Neural cell (in vitro differentiated cells): ENCODE measurements around the gene MYO10. TPM values are rescaled to one million over a fixed set of nuclear protein-coding genes. Genes with fewer than 3 reads are reported as not detected.

ENCODE experiments used
- H2AFZ ChIP-seq: fragments of 200-600, 300-800 bp; sonication (generic), shearing (Covaris generic); 2 replicates; pipeline ENCODE4 v1.6.0; 2014; ENCODE audit warnings: low read depth, mild to moderate bottlenecking, antibody characterized with exemption, low read length, moderate library complexity
- H3F3A ChIP-seq: fragments of 200-600 bp; shearing (Covaris generic); 2 replicates; pipeline ENCODE4 v1.6.1; 2016; ENCODE audit warnings: mild to moderate bottlenecking, moderate library complexity, mixed read lengths, antibody characterized with exemption, low read length; ENCODE audit not compliant: insufficient read depth, poor library complexity, severe bottlenecking
- H3K27ac ChIP-seq: fragments of 200-600, 300-800 bp; sonication (generic), shearing (Covaris generic); 2 replicates; pipeline ENCODE4 v1.5.1; 2014; ENCODE audit warnings: mild to moderate bottlenecking, low read length, moderate library complexity
- H3K27me3 ChIP-seq: fragments of 300-800, 200-600 bp; sonication (generic), shearing (Covaris generic); 2 replicates; pipeline ENCODE4 v1.6.0; 2014; ENCODE audit warnings: mild to moderate bottlenecking, low read depth, low read length, moderate library complexity; ENCODE audit not compliant: insufficient read depth
- H3K36me3 ChIP-seq: fragments of 300-800, 200-600 bp; sonication (generic), shearing (Covaris generic); 2 replicates; pipeline ENCODE4 v1.5.1; 2014; ENCODE audit warnings: mild to moderate bottlenecking, antibody characterized with exemption, low read length, moderate library complexity; ENCODE audit not compliant: insufficient read depth
- H3K4me2 ChIP-seq: fragments of 300-800, 200-600 bp; sonication (generic), shearing (Covaris generic); 2 replicates; pipeline ENCODE4 v1.6.0; 2014; ENCODE audit warnings: mild to moderate bottlenecking, low read length
- H3K4me3 ChIP-seq: fragments of 300-800, 200-600 bp; sonication (generic), shearing (Covaris generic); 2 replicates; pipeline ENCODE4 v1.5.1; 2014; ENCODE audit warnings: mild to moderate bottlenecking, low read length, moderate library complexity
- H3K79me2 ChIP-seq: fragments of 200-600 bp; shearing (Covaris generic); replicated peaks from 2 replicates; pipeline ENCODE4 v1.6.0; 2014; ENCODE audit warnings: mild to moderate bottlenecking, low read length, moderate library complexity; ENCODE audit not compliant: insufficient read depth
- H3K9ac ChIP-seq: fragments of 300-800, 200-600 bp; sonication (generic), shearing (Covaris generic); 2 replicates; pipeline ENCODE4 v1.6.1; 2016; ENCODE audit warnings: mild to moderate bottlenecking, low read length, mixed read lengths
- H3K9me2 ChIP-seq: fragments of 200-600 bp; shearing (Covaris generic); 2 replicates; pipeline ENCODE4 v1.6.1; 2016; ENCODE audit warnings: mild to moderate bottlenecking, low read length, mixed read lengths; ENCODE audit not compliant: insufficient read depth
- H3K9me3 ChIP-seq: fragments of 200-600, 300-800 bp; sonication (generic), shearing (Covaris generic); 2 replicates; pipeline ENCODE4 v1.6.1; 2016; ENCODE audit warnings: mild to moderate bottlenecking, mixed run types, low read length, moderate library complexity, mixed read lengths
- H4K20me1 ChIP-seq: fragments of 200-600 bp; shearing (Covaris generic); 2 replicates; pipeline ENCODE4 v1.6.1; 2016; ENCODE audit warnings: mild to moderate bottlenecking, mixed run types; ENCODE audit not compliant: insufficient read depth
- CTCF ChIP-seq: fragments of 450-650 bp; IDR thresholded peaks from 2 replicates; pipeline ENCODE4 v1.5.1; 2014; ENCODE audit warnings: antibody characterized with exemption, mild to moderate bottlenecking, moderate library complexity; ENCODE audit not compliant: poor library complexity, severe bottlenecking
- EP300 ChIP-seq: fragments of 450-650 bp; conservative IDR thresholded peaks from 2 replicates; pipeline ENCODE4 v1.6.1; 2014; ENCODE audit warnings: antibody characterized with exemption, mild to moderate bottlenecking, moderate library complexity; ENCODE audit not compliant: poor library complexity, severe bottlenecking
- EZH2 ChIP-seq: fragments of 200-600, 300-800 bp; shearing (Covaris generic), sonication (generic); IDR thresholded peaks from 2 replicates; pipeline ENCODE4 v1.6.1; 2014; ENCODE audit warnings: antibody characterized with exemption, low read length, borderline replicate concordance, mild to moderate bottlenecking; ENCODE audit not compliant: insufficient read depth, poor library complexity, severe bottlenecking
- MXI1 ChIP-seq: fragments of 450-650 bp; conservative IDR thresholded peaks from 2 replicates; pipeline ENCODE4 v1.6.1; 2014; ENCODE audit warnings: antibody characterized with exemption, mild to moderate bottlenecking; ENCODE audit not compliant: poor library complexity, severe bottlenecking
- POLR2AphosphoS5 ChIP-seq: IDR thresholded peaks from 2 replicates; pipeline ENCODE4 v1.6.1; 2012
- RAD21 ChIP-seq: fragments of 450-650 bp; conservative IDR thresholded peaks from 2 replicates; pipeline ENCODE4 v1.6.1; 2014; ENCODE audit warnings: antibody characterized with exemption, mild to moderate bottlenecking, moderate library complexity
- SMC3 ChIP-seq: fragments of 450-650 bp; conservative IDR thresholded peaks from 2 replicates; pipeline ENCODE4 v1.6.1; 2014; ENCODE audit warnings: antibody characterized with exemption, mild to moderate bottlenecking, moderate library complexity; ENCODE audit not compliant: poor library complexity
- TAF1 ChIP-seq: IDR thresholded peaks from 2 replicates; pipeline ENCODE4 v1.6.1; 2012; ENCODE audit warnings: low read depth
- polyA plus RNA-seq: library from polyadenylated mRNA; depleted of rRNA; stranded (reverse); fragments of >200 nt; gene quantifications from 2 replicates; pipeline ENCODE4 v1.2.3, GENCODE V29; 2014
- TF ChIP-seq, protein P1 (sequence below): IDR thresholded peaks from 2 replicates; pipeline ENCODE4 v1.6.1; 2012; ENCODE audit warnings: borderline replicate concordance

Gene MYO10
- polyA plus RNA-seq, 1 donor from 2014 or later, result 3.2 TPM

- H3K27ac ChIP-seq, result no peak overlapping the region
Measured at GRCh38 chr5:16639206-16639605, 296.9 kb downstream of the MYO10 start.

DNA sequence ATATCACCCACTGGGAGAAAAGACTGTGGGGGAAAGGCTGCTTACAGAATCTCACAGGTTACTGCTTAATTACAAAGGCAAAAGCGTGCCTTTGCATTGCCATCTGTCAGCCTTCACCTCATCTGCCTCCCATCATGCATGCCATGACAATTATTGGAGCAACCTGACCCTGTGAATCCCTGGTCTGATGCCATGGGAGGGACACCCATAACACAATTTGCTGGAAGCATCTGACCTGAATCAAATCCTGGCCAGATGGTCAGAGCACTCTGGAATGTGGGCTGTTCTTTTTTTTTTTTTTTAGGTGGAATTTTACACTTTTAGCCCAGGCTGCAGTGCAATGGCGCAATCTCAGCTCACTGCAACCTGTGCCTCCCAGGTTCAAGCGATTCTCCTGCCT is 307.7 kb downstream of the MYO10 start:
- Histone ChIP-seq H3K4me2 (no peak overlapping the region), H3K4me3 (no peak overlapping the region), H2AFZ (no peak overlapping the region), H3F3A (no peaks in the 10 kb centered on the region), H3K27me3 (no peaks in the 10 kb centered on the region), H3K36me3 (no peaks in the 10 kb centered on the region), H3K27ac (no peak overlapping the region), H4K20me1 (no peaks in the 10 kb centered on the region), H3K79me2 (no peaks in the 10 kb centered on the region), H3K9ac (no peak overlapping the region), H3K9me3 (no peaks in the 10 kb centered on the region), H3K9me2 (no peaks in the 10 kb centered on the region)
- TF ChIP-seq CTCF (no peak), MXI1 (no peak), POLR2AphosphoS5 (no peak), EP300 (no peak), SMC3 (no peak), RAD21 (no peak), TAF1 (no peak), EZH2 (no peak)
- TF ChIP-seq, protein P1, sequence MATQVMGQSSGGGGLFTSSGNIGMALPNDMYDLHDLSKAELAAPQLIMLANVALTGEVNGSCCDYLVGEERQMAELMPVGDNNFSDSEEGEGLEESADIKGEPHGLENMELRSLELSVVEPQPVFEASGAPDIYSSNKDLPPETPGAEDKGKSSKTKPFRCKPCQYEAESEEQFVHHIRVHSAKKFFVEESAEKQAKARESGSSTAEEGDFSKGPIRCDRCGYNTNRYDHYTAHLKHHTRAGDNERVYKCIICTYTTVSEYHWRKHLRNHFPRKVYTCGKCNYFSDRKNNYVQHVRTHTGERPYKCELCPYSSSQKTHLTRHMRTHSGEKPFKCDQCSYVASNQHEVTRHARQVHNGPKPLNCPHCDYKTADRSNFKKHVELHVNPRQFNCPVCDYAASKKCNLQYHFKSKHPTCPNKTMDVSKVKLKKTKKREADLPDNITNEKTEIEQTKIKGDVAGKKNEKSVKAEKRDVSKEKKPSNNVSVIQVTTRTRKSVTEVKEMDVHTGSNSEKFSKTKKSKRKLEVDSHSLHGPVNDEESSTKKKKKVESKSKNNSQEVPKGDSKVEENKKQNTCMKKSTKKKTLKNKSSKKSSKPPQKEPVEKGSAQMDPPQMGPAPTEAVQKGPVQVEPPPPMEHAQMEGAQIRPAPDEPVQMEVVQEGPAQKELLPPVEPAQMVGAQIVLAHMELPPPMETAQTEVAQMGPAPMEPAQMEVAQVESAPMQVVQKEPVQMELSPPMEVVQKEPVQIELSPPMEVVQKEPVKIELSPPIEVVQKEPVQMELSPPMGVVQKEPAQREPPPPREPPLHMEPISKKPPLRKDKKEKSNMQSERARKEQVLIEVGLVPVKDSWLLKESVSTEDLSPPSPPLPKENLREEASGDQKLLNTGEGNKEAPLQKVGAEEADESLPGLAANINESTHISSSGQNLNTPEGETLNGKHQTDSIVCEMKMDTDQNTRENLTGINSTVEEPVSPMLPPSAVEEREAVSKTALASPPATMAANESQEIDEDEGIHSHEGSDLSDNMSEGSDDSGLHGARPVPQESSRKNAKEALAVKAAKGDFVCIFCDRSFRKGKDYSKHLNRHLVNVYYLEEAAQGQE, result no peak

More at GRCh38 chr5:16639206-16639605, 296.9 kb downstream of the MYO10 start:
- H3K4me2 ChIP-seq, result no peak overlapping the region
- no peak overlapping the region for H2AFZ ChIP-seq
- TF ChIP-seq CTCF, result no peak
- no peak for TF ChIP-seq POLR2AphosphoS5
- no peak for TF ChIP-seq MXI1
- TF ChIP-seq, protein P1, result no peak
- no peak for TF ChIP-seq EZH2
- TF ChIP-seq RAD21, result no peak
- TF ChIP-seq SMC3, result no peak
- no peak for TF ChIP-seq TAF1
- no peak for TF ChIP-seq EP300
- H3K9me2 ChIP-seq, result no peaks in the 10 kb centered on the region
- H3K36me3 ChIP-seq, result no peaks in the 10 kb centered on the region
- no peak overlapping the region for H3K9ac ChIP-seq
- H3K27me3 ChIP-seq, result no peaks in the 10 kb centered on the region
- no peaks in the 10 kb centered on the region for H3K79me2 ChIP-seq
- H3K4me3 ChIP-seq, result no peak overlapping the region
- H3K9me3 ChIP-seq, result no peaks in the 10 kb centered on the region
- no peaks in the 10 kb centered on the region for H4K20me1 ChIP-seq
- H3F3A ChIP-seq, result no peaks in the 10 kb centered on the region
